Activated CD8-positive, alpha-beta memory T cell treated with anti-CD3 and anti-CD28 coated beads for 48 hours (primary cell): ENCODE measurements around the gene COG5.

Source experiments
- DNase-seq, 3 experiments: peaks; one replicate each; pipeline ENCODE4 v3.0.0-alpha.2; 2020; ENCODE audit warnings: low read depth in 2 of 3, low spot score in 2 of 3

The COG5 gene

GRCh38 chr7:107464666-107465226, 99.0 kb downstream of the COG5 start:
- DNase-seq: no peak

- DNase-seq: no peak
Observed at GRCh38 chr7:107463139-107464078, 100.3 kb downstream of the COG5 start.

GRCh38 chr7:107461938-107462533, 101.7 kb downstream of the COG5 start:
- no peak for DNase-seq

- DNase-seq: no peak
Observed at GRCh38 chr7:107453388-107453787, 110.3 kb downstream of the COG5 start.

GRCh38 chr7:107450970-107451369, 112.8 kb downstream of the COG5 start:
- DNase-seq: no peak

- DNase-seq: no peak
Observed at GRCh38 chr7:107446988-107447387, 116.7 kb downstream of the COG5 start.

- DNase-seq: no peak
Observed at GRCh38 chr7:107446531-107446930, 117.2 kb downstream of the COG5 start.

- no peak for DNase-seq
Observed at GRCh38 chr7:107442678-107443077, 121.0 kb downstream of the COG5 start.

GRCh38 chr7:107441581-107442422, 121.9 kb downstream of the COG5 start:
- DNase-seq: no peak

GRCh38 chr7:107439025-107439424, 124.7 kb downstream of the COG5 start:
- no peak for DNase-seq

- DNase-seq: no peak
Observed at GRCh38 chr7:107435749-107436148, 128.0 kb downstream of the COG5 start.

- DNase-seq: no peak
Observed at GRCh38 chr7:107432261-107432660, 131.5 kb downstream of the COG5 start.

GRCh38 chr7:107430057-107430456, 133.7 kb downstream of the COG5 start:
- no peak for DNase-seq

- no peak for DNase-seq
Observed at GRCh38 chr7:107428642-107429041, 135.1 kb downstream of the COG5 start.

GRCh38 chr7:107427462-107427861, 136.3 kb downstream of the COG5 start:
- DNase-seq: no peak

GRCh38 chr7:107414198-107414597, 149.5 kb downstream of the COG5 start:
- no peak for DNase-seq

GRCh38 chr7:107408349-107408748, 155.4 kb downstream of the COG5 start:
- DNase-seq: no peak

- no peak for DNase-seq
Observed at GRCh38 chr7:107405559-107405958, 158.2 kb downstream of the COG5 start.

GRCh38 chr7:107404740-107405537, 158.8 kb downstream of the COG5 start:
- DNase-seq: no peak

- DNase-seq: no peak
Observed at GRCh38 chr7:107398161-107398560, 165.6 kb downstream of the COG5 start.
